NCI-H526 treated with DMSO at 0.1 percent for 48 hours (cell line): Measurements from ENCODE around the gene ATP2B1.
"Not testable (repeated sequence)": the region's sequence is repeated elsewhere in the genome, so short reads cannot be mapped to it uniquely, and the experiment has no call there.

Experiments
- DNase-seq: peaks from one replicate; lab custom pipeline; 2025; lab: John Stamatoyannopoulos, UW

The ATP2B1 gene

DNA sequence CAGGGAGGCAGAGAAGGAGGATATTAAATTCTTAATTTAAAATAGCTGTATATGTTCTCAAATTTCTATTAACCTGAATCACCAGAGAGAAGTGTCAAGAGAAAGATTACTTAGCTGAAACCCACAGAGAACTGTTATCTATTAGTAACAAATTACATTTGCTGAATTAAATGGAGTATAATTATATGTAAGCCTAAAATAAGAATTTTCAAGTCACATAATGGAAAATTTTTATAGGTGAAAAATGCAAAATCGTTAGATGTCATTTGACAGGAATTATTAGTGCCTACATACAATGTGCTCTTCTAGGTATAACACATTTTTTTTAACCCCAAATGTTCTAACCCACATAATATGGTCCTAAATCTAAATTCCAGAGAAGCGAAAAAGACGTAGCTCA, 4.1 kb upstream of the ATP2B1 start:
- no peak for DNase-seq

DNA sequence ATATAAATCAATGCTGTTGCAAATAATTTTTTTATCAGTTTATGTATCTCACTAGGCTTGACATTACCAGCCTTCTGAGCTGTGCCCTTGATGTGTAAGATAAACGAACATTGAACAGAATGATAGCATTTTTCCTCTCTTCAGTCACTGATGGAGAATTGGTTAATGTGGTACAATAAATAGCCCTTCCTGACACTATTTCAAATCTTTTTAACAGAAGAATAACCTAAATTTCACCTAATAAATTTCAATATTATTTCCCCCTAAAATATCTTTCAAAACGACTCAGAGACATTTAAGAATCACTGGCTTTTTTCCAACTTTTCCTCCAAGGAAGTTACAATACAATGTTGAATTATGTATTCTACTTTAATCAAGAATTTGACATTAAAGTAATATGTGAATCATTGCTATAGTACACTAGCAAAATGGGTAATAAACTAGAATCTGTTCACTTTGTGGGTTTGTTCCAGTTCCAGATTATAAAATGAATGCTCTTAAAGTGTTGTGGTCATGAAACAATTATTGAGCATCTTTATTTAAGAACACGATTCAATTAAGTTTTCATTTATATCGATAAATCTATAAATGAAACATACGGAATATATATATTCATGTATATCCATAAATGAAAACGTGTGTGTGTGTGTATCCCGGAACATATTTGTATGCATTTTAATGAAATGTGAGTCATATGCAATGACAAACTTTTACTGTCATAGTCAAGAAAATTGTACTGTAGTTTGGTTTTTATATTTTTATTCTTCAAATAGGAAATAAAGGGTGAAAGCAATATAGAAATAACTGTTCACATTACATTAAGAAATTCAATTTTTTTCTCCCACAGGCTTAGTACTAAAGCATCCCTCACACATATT, 2.5 kb upstream of the ATP2B1 start:
- DNase-seq: no peak

GRCh38 chr12:89709995-89710872, 1.6 kb upstream of the ATP2B1 start:
- no peak for DNase-seq

GRCh38 chr12:89709157-89709994, 738 bp upstream of the ATP2B1 start:
- peak; percentile 96 for DNase-seq

DNA sequence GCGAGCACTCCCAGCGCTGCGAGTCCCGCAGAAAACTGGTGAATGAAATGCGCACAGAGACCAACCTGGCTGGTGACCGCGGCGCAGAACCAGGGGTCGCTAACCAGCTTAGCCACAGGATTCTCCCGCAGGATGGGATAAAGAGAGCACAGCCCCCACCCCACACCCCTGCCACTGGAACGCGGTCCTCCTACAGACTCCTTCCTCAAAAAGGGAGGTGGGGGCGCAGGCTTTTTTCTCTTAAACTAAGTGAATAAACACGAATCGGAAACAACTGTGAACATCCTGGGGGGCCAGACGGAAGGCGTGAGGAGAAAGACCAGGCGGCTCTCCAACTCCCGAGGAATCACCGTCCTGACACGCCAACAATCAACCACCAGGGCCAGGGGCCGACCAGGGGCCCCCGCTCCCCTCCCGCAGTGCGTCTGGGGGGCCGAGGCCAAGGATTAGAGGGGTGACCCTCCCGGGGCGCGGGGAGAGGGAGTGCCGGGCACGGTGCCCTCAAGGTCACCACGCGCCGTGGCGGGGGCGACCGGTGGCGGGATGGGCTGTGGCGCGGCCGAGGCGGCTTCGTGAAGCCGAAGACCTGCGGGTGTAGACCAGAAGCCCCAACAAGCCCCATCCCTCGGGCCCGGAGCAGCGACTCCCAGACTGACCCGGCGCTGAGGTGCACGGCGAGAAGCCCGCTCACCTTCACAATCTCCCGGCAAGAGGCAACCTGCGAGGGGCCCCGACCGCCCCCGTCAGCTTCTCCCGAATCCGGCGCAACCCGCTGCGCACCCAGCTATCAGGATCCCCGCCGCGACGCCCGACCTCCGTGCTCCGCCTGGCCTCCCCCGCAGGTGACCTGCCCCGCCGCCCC, 704 bp downstream of the ATP2B1 start:
- peak; percentile 41 for DNase-seq

DNA sequence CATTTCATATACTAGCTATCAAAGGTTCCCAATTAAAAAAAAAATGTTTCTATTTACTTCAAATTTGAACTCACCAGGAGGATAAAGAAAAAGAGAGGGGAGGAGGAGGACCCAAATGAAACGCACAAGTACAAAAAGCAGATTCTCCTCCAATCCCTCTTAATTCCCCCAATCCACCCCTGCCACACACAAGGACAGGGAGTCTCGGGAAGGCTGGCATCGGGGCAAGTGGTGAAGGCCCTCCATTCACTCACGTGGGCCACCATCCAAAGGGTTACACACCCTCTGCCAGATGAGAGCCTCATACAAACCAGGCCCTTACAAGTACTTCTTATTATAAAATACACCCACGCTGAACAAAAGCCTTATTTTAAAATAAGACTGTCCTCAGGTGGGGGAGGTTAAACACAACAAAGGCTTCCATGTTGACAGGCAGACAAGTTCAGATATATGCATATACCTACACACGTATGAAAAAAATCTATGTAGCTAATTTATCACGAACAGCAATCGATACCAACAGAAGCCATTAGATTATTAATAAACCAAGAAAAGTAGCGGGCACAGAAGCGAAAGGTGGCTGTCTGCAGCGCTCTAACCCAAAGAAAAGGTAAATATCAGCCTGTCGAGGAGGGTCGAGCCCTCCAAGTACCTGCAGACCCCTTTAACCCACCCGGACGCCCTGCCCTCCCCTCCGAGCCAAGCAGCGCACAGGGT, 1.5 kb downstream of the ATP2B1 start:
- peak; percentile 41 for DNase-seq

GRCh38 chr12:89706551-89706950, 2.1 kb downstream of the ATP2B1 start:
- no peak for DNase-seq

DNA sequence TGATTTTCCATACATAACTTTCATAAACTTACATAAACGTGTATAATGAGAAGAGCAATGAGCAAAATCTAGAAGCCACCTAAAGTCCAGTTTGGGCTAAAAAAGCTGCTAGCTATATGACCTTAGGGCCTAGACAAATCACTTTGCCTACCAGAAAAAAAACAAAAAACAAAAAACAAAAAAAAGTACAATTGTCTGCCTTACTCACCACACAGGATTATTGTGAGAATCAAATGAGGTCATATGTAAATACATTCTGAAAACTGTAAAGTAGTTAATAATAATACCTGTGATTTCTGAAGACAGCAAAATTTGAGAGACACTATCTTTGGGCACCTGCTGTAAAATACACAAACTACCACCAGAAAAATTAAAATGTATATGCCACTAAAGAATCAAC, 4.2 kb downstream of the ATP2B1 start:
- no peak for DNase-seq

DNA sequence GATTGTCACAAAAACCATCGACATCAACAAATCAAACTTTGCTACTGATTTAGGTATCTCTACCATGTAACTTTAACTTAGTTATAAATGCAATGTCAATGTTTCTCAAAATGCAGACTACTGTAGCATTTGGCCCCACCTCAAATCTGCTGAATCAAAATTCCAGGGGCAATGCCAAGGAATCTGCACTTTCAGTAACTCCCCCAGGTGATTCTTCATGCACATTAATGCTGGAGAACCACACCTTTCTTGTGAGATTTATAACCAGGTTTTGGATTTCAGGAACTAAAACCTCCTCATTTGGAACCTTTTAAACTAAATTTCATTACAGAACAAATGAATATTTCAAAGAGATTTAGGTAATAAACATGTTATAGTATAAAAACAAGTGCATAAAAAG, 4.9 kb downstream of the ATP2B1 start:
- no peak for DNase-seq

- no peak for DNase-seq
These were observed 6.1 kb downstream of the ATP2B1 start for GRCh38 chr12:89702503-89702902.

GRCh38 chr12:89701606-89702206, 6.9 kb downstream of the ATP2B1 start:
- DNase-seq: no peak

DNA sequence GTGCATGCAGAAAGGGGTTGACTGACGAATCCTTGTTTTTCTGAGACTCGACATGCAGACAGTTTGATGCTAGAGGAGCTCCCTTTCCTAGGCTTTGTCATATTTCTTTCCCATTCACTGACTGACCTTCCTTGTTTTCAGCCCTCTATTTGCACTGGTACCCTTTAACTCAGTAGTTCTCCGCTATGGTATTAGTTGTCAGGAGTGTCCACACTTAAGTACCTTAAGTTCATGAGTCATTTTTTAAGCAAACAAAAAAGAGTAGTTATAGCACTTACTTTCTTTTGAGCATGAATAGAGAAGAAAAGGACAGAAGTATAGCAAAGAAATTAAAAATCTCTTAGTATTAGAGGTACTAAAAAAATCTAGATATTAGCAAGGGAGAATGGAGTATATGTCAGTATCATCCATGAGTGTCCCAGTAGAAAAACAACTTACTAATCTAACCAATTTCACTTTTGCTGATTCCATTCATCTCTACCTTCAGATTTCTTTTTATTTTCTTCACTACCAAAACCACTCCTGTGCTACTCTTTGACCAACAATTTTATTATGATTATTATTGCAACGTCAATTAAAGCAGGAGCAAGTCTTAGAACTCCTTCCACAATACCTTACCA, 8.3 kb downstream of the ATP2B1 start:
- DNase-seq: no peak

DNA sequence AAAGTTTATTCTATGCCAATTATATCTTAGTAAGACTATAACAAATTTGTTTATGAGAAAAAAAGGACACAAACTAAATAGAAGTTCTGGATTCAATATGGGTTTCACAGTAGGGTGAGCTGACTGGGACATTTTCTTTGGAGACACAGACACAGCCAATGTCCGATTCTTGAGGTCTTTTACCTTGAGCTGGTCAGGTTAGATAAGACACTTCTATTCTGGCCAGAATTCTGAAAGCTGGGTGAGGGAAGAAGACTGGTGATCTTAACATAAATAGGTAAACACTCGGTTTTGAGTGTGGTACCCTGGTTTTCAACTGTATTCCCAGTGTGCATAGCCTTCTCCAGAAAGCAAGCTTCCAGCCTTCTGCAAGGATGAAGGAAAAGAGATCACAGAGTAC, 10.0 kb downstream of the ATP2B1 start:
- no peak for DNase-seq

GRCh38 chr12:89697728-89698127, 10.9 kb downstream of the ATP2B1 start:
- not testable (repeated sequence) for DNase-seq

- no peak for DNase-seq
These were observed 11.3 kb downstream of the ATP2B1 start for GRCh38 chr12:89697296-89697695.

DNA sequence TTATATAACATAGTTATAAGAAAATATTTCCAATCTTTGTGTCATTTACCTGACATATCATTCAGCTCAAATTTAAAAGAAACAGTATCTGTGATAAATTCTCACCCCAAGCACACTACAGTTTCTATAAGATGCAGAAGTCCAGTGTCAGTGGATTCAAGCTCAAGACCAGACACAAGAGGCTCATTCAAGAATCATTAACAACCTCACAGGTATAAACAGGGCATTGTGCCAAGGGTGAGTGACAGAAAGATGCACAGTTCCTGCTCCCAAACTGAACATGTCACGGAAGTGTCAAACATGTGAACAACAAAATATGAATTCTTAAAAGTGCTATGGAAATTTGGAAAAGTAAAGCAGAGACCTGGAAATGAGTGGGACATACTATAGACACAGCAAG, 12.8 kb downstream of the ATP2B1 start:
- DNase-seq: no peak

DNA sequence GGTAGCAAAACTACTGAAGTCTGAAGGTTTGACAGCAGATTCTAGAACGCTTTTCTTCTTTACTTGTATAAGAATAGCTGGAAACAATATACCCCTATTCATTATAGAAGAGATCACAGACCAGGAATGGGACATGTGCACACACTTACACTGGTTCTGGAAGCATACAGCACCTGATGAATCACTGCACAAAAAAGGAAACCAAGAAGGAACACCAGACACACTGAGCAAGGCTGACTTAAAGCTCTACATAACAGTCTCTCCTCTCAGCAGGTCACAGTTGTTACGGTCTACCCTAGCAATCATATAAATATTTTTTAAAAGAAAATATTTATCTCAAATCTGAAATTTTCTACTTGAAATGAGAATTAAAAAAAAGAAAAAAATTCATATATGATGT, 13.5 kb downstream of the ATP2B1 start:
- DNase-seq: no peak

DNA sequence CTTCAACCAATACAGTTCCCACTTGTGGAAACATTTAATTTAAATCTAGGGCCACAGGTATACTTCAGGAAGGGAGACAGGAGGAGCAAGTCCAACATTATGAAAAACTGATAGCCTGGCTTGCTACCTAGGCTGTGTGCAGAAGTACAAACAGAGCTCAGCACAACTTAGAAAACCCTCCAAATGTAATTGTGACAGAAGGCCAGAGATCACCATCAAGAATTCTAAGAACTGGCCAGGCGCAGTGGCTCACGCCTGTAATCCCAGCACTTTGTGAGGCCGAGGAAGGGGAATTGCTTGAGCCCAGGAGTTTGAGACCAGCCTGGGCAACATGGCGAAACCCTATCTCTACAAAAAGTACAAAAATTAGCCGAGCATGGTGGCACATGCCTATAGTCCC, 14.1 kb downstream of the ATP2B1 start:
- no peak for DNase-seq

DNA sequence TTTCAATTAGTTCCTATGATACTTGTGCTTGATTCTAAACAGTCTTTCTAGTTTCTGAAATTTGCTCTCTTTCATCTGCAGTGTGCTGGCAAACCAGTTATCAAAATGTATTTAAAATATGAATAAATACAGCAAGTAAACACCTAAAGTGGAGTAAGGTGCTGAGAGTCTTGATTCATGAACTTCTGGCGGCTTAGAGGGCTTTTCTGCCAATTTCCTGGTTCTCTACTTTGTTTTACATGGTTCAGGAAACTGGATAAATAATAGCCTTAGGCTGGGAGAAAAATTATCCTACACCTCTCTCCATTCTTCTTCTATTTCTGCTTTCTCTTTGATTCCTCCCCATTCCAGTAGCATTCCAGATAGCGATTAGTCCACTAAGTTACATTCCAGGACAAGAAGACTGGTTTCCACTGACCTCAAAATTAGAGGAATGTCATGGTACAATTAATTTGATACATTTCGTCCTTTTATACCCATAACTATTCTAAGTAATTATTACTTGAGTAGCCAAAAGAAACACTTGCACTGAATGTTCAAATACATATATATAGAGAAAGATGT, 14.9 kb downstream of the ATP2B1 start:
- no peak for DNase-seq
